IMR-90 (cell line): Measurements from ENCODE around the gene ZNF277. TPM values are rescaled to one million over a fixed set of nuclear protein-coding genes. Genes with fewer than 3 reads are reported as not detected.

Experiments used
- ATAC-seq: fragments of 200-7000 bp; cut with Tn5 transposase; 2 replicates; pipeline ENCODE4 v1.9.1; 2020; ENCODE audit warnings: low read depth, mild to moderate bottlenecking, moderate library complexity
- BruUV-seq: library from RNA; stranded (reverse); fragments of 400-500 nt; replicated peaks from 2 replicates; lab custom pipeline; 2021; lab: Mats Ljungman, UMichigan
- CTCF ChIA-PET: fragments of 300-600 bp; formaldehyde crosslinking; extraction: SDS; loops from one replicate; lab custom pipeline; 2021; ENCODE audit warnings: antibody characterized with exemption; lab: Yijun Ruan, JAX
- POLR2A ChIA-PET: fragments of 300-600 bp; sonication (Branson Sonifier 250); formaldehyde crosslinking; loops from one replicate; lab custom pipeline; 2022; ENCODE audit warnings: antibody characterized with exemption; ENCODE audit not compliant: unreplicated experiment; lab: Charles Lee
- DNase-seq: peaks from one replicate; pipeline ENCODE4 v3.0.0; 2013
- H2AFZ ChIP-seq: replicated peaks from 2 replicates; pipeline ENCODE3; 2013; ENCODE audit warnings: low read length, mild to moderate bottlenecking; ENCODE audit not compliant: poor library complexity
- H2AK5ac ChIP-seq: 2 replicates; pipeline ENCODE4 v1.6.1; 2013; ENCODE audit warnings: low read depth, low read length, inconsistent platforms
- H2AK9ac ChIP-seq: replicated peaks from 2 replicates; pipeline ENCODE3; 2013; ENCODE audit warnings: mild to moderate bottlenecking, low read depth, low read length, moderate library complexity; ENCODE audit not compliant: poor library complexity
- H2BK120ac ChIP-seq: 2 replicates; pipeline ENCODE4 v1.6.1; 2013; ENCODE audit warnings: low read depth, low read length, inconsistent platforms
- H2BK15ac ChIP-seq: 3 replicates; pipeline ENCODE4 v1.6.1; 2013; ENCODE audit warnings: low read depth, low read length, inconsistent platforms
- H2BK20ac ChIP-seq: 2 replicates; pipeline ENCODE4 v1.6.1; 2013; ENCODE audit warnings: low read depth, mild to moderate bottlenecking, inconsistent platforms, low read length, moderate library complexity
- H2BK5ac ChIP-seq: 2 replicates; pipeline ENCODE4 v1.6.1; 2013; ENCODE audit warnings: mild to moderate bottlenecking, low read depth, low read length, inconsistent platforms; ENCODE audit not compliant: poor library complexity, severe bottlenecking
- H3K14ac ChIP-seq: replicated peaks from 2 replicates; pipeline ENCODE4 v1.6.1; 2013; ENCODE audit warnings: low read depth, low read length, inconsistent platforms
- H3K18ac ChIP-seq: 2 replicates; pipeline ENCODE4 v1.6.1; 2013; ENCODE audit warnings: low read depth, low read length, control low read depth
- H3K23ac ChIP-seq: 2 replicates; pipeline ENCODE4 v1.6.1; 2013; ENCODE audit warnings: low read depth, low read length, inconsistent platforms
- H3K27ac ChIP-seq: 2 replicates; pipeline ENCODE4 v1.5.1; 2013; ENCODE audit warnings: mild to moderate bottlenecking, control low read depth, low read length; ENCODE audit not compliant: insufficient read depth
- H3K27me3 ChIP-seq: 2 replicates; pipeline ENCODE4 v1.6.1; 2013; ENCODE audit warnings: low read length; ENCODE audit not compliant: control insufficient read depth, insufficient read depth
- H3K36me3 ChIP-seq: 2 replicates; pipeline ENCODE4 v1.6.1; 2013; ENCODE audit warnings: low read length, mixed read lengths; ENCODE audit not compliant: control insufficient read depth, insufficient read depth
- H3K4ac ChIP-seq: 2 replicates; pipeline ENCODE4 v1.6.1; 2013; ENCODE audit warnings: low read depth, low read length, inconsistent platforms
- H3K4me1 ChIP-seq: 2 replicates; pipeline ENCODE4 v1.6.1; 2013; ENCODE audit warnings: low read length, mixed read lengths; ENCODE audit not compliant: control insufficient read depth, insufficient read depth
- H3K4me2 ChIP-seq: 2 replicates; pipeline ENCODE4 v1.6.1; 2013; ENCODE audit warnings: low read depth, mild to moderate bottlenecking, control low read depth, low read length, moderate library complexity
- H3K4me3 ChIP-seq: 2 replicates; pipeline ENCODE4 v1.5.1; 2013; ENCODE audit warnings: low read depth, mild to moderate bottlenecking, control low read depth, low read length, moderate library complexity; ENCODE audit not compliant: insufficient read depth
- H3K56ac ChIP-seq: 2 replicates; pipeline ENCODE4 v1.6.1; 2013; ENCODE audit warnings: low read length, inconsistent platforms; ENCODE audit not compliant: insufficient read depth; ENCODE audit errors: extremely low read depth
- H3K79me1 ChIP-seq, 2 experiments: 2 replicates each; pipeline ENCODE4 v1.6.1; 2013; ENCODE audit warnings: low read length in 2 of 2, inconsistent platforms in 1 of 2, low read depth in 1 of 2
- H3K9ac ChIP-seq: 2 replicates; pipeline ENCODE4 v1.6.1; 2013; ENCODE audit warnings: low read depth, low read length, control low read depth
- H3K9me1 ChIP-seq: 2 replicates; pipeline ENCODE4 v1.6.1; 2013; ENCODE audit warnings: low read length, inconsistent platforms; ENCODE audit not compliant: insufficient read depth
- H3K9me3 ChIP-seq: 2 replicates; pipeline ENCODE4 v1.6.1; 2013; ENCODE audit warnings: low read length; ENCODE audit not compliant: control insufficient read depth, insufficient read depth
- H4K20me1 ChIP-seq: 2 replicates; pipeline ENCODE4 v1.6.1; 2013; ENCODE audit warnings: low read length, inconsistent platforms; ENCODE audit not compliant: insufficient read depth
- H4K5ac ChIP-seq: 2 replicates; pipeline ENCODE4 v1.6.1; 2013; ENCODE audit warnings: mild to moderate bottlenecking, low read depth, low read length, control low read depth
- H4K8ac ChIP-seq, 2 experiments: 2 replicates each; pipeline ENCODE4 v1.6.1; 2013; ENCODE audit warnings: low read depth in 2 of 2, low read length in 2 of 2, control low read depth in 1 of 2, inconsistent platforms in 1 of 2
- H4K91ac ChIP-seq: 2 replicates; pipeline ENCODE4 v1.6.1; 2013; ENCODE audit warnings: low read depth, low read length, inconsistent platforms; ENCODE audit not compliant: insufficient read depth
- BHLHE40 ChIP-seq: fragments of 150-350 bp; IDR thresholded peaks from 2 replicates; pipeline ENCODE4 v1.6.1; 2016; ENCODE audit warnings: mild to moderate bottlenecking, low read depth, low read length
- CEBPB ChIP-seq: IDR thresholded peaks from 2 replicates; pipeline ENCODE4 v1.6.1; 2012; ENCODE audit warnings: low read depth, low read length, improper control_type of control experiment
- CHD1 ChIP-seq: IDR thresholded peaks from 2 replicates; pipeline ENCODE4 v1.6.1; 2012; ENCODE audit warnings: low read depth, low read length, improper control_type of control experiment
- CTCF ChIP-seq: conservative IDR thresholded peaks from 2 replicates; pipeline ENCODE4 v1.5.1; 2012; ENCODE audit warnings: mild to moderate bottlenecking, low read depth, low read length, improper control_type of control experiment
- ELK1 ChIP-seq: fragments of 150-350 bp; IDR thresholded peaks from 2 replicates; pipeline ENCODE4 v1.6.1; 2016; ENCODE audit warnings: low read depth, mild to moderate bottlenecking, low read length, moderate library complexity, borderline replicate concordance
- FOS ChIP-seq: fragments of 150-350 bp; IDR thresholded peaks from 2 replicates; pipeline ENCODE4 v1.6.1; 2016; ENCODE audit warnings: low read depth, low read length
- MAFK ChIP-seq: IDR thresholded peaks from 2 replicates; pipeline ENCODE4 v1.6.1; 2012; ENCODE audit warnings: low read depth, low read length, improper control_type of control experiment
- MAZ ChIP-seq: IDR thresholded peaks from 2 replicates; pipeline ENCODE4 v1.6.1; 2012; ENCODE audit warnings: low read depth, mild to moderate bottlenecking, low read length, improper control_type of control experiment, moderate library complexity, borderline replicate concordance
- MXI1 ChIP-seq: IDR thresholded peaks from 2 replicates; pipeline ENCODE4 v1.6.1; 2012; ENCODE audit warnings: low read depth, mild to moderate bottlenecking, low read length, moderate library complexity, borderline replicate concordance
- NFE2L2 ChIP-seq: fragments of 150-350 bp; IDR thresholded peaks from 2 replicates; pipeline ENCODE4 v1.6.1; 2016; ENCODE audit warnings: low read depth, mild to moderate bottlenecking, low read length
- POLR2A ChIP-seq: IDR thresholded peaks from 2 replicates; pipeline ENCODE4 v1.6.1; 2012; ENCODE audit warnings: mild to moderate bottlenecking, low read depth, low read length
- RAD21 ChIP-seq: IDR thresholded peaks from 2 replicates; pipeline ENCODE4 v1.6.1; 2012; ENCODE audit warnings: low read length, improper control_type of control experiment
- RCOR1 ChIP-seq: IDR thresholded peaks from 2 replicates; pipeline ENCODE4 v1.6.1; 2012; ENCODE audit warnings: mild to moderate bottlenecking, low read length, improper control_type of control experiment; ENCODE audit not compliant: insufficient replicate concordance
- RFX5 ChIP-seq: IDR thresholded peaks from 2 replicates; pipeline ENCODE4 v1.8.0; 2012; ENCODE audit warnings: low read depth, mild to moderate bottlenecking, low read length, moderate library complexity
- SMC3 ChIP-seq: fragments of 150-350 bp; IDR thresholded peaks from 2 replicates; pipeline ENCODE4 v1.6.1; 2016; ENCODE audit warnings: low read depth, mild to moderate bottlenecking, antibody characterized with exemption, low read length, moderate library complexity
- USF2 ChIP-seq: fragments of 150-350 bp; IDR thresholded peaks from 2 replicates; pipeline ENCODE4 v1.6.1; 2017; ENCODE audit warnings: mild to moderate bottlenecking, antibody characterized with exemption, low read length, low read depth
- WGBS, 2 experiments: methylation state at CpG; one replicate each; pipeline versions ENCODE4 v1.1.5 to v1.1.7; 2013; ENCODE audit warnings: missing lambda C conversion rate in 2 of 2; ENCODE audit not compliant: insufficient read length in 1 of 2; ENCODE audit errors: extremely low coverage in 2 of 2; 5-methylcytosine and 5-hydroxymethylcytosine counted together
- dilution Hi-C: fragments of 300-500 bp; cut with HindIII; formaldehyde crosslinking; loops from one replicate; pipeline ENCODE4 v1.14.3; 2018; ENCODE audit warnings: low sequenced_read_pairs; ENCODE audit not compliant: unreplicated experiment
- in situ Hi-C: fragments of 300-500 bp; cut with MboI; formaldehyde crosslinking; loops from 3 replicates; pipeline ENCODE4 v1.14.3; 2019; ENCODE audit warnings: low sequenced_read_pairs, inconsistent platforms, mixed read lengths
- intact Hi-C: fragments of 100-400 bp; cut with micrococcal nuclease; formaldehyde crosslinking; loops from 2 replicates; pipeline ENCODE4 v1.10.0; 2022
- polyA plus RNA-seq, 3 experiments: library from polyadenylated mRNA; depleted of rRNA; stranded (reverse); fragments of >200 nt; gene quantifications; 2 replicates each; pipeline ENCODE4 v1.2.3, GENCODE V29; 2012; ENCODE audit warnings: low replicate concordance in 1 of 3
- total RNA-seq: library from RNA; depleted of rRNA; stranded (reverse); fragments of >200 nt; gene quantifications from 2 replicates; pipeline ENCODE4 v1.2.3, GENCODE V29; 2012

The ZNF277 gene
- total and polyA plus RNA-seq, 2 of the 4 experiments (the other 2 are of a cell fraction), result 7.3 to 21.3 TPM

DNA sequence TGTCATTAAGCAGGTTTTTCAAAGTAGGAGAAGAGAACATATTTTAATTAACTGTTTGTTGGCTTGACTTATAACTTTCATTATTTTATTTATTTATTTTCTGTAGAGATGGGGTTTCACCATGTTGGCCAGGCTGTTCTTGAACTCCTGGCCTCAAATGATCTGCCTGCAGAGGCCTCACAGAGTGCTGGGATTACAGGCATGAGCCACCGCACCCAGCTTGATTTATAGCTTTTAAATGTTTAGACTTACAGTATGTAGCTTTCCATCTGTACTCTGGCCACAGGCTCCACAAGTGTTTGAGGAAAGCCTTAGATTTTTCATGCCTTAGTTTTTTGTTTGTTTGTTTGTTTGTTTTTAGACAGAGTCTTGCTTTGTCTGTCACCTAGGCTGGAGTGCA lies 171.1 kb downstream of the ZNF277 start:
- no CpG with 5 or more reads among the region's 1 CpG for WGBS, 2 experiments
- H3K14ac ChIP-seq, result no peak overlapping the region
- H4K20me1 ChIP-seq, result no peaks in the 10 kb centered on the region
- no peak overlapping the region for H2AK9ac ChIP-seq
- H2BK120ac ChIP-seq, result no peak overlapping the region
- no peak overlapping the region for H4K5ac ChIP-seq
- H3K36me3 ChIP-seq, result no peaks in the 10 kb centered on the region
- no TSS peak for BruUV-seq
- H3K4me2 ChIP-seq, result no peak overlapping the region
- H2BK5ac ChIP-seq, result no peak overlapping the region
- TF ChIP-seq RAD21, result no peak
- no peak for TF ChIP-seq CEBPB
- no peak for TF ChIP-seq MAFK
- TF ChIP-seq USF2, result no peak
- no peak for TF ChIP-seq FOS
- no peak for TF ChIP-seq CHD1
- TF ChIP-seq SMC3, result no peak
- TF ChIP-seq CTCF, result no peak
- no peak for TF ChIP-seq ELK1
- no peak for TF ChIP-seq RFX5
- no peak for TF ChIP-seq MXI1
- TF ChIP-seq MAZ, result no peak
- TF ChIP-seq BHLHE40, result no peak
- no peak for TF ChIP-seq POLR2A
- no peak for TF ChIP-seq RCOR1
- no peak for TF ChIP-seq NFE2L2
- H2AK5ac ChIP-seq, result no peak overlapping the region
- H3K27ac ChIP-seq, result no peak overlapping the region
- H3K23ac ChIP-seq, result no peak overlapping the region
- no peak overlapping the region for H3K9ac ChIP-seq
- no peaks in the 10 kb centered on the region for H3K4me1 ChIP-seq
- no peak overlapping the region for H4K91ac ChIP-seq
- H4K8ac ChIP-seq, result no peak overlapping the region
- no peak overlapping the region for H3K18ac ChIP-seq
- H3K4me3 ChIP-seq, result no peak overlapping the region
- no peak for DNase-seq
- in situ Hi-C loops, result no loop called here
- ChIA-PET POLR2A (no interaction called here), CTCF (no interaction called here)
- intact Hi-C loops, result no loop called here
- H3K56ac ChIP-seq, result no peak overlapping the region
- H3K27me3 ChIP-seq, result 0 out of 2 replicates have a peak, but pooled peaks cover 2% of the 10 kb centered on the region
- no peak overlapping the region for H3K4ac ChIP-seq
- no peak for ATAC-seq
- dilution Hi-C loops, result no loop called here
- H3K9me3 ChIP-seq, result no peaks in the 10 kb centered on the region
- H2BK20ac ChIP-seq, result no peak overlapping the region
- H2AFZ ChIP-seq, result no peak overlapping the region
- H3K9me1 ChIP-seq, result no peaks in the 10 kb centered on the region
- H3K79me1 ChIP-seq, result no peaks in the 10 kb centered on the region
- H2BK15ac ChIP-seq, result no peak overlapping the region
